ENCODE results near the gene NEDD4L.
"Not testable (repeated sequence)": the region's sequence is repeated elsewhere in the genome, so short reads cannot be mapped to it uniquely, and the experiment has no call there.

NEDD4L gene

GRCh38 chr18:58167073-58167472, 123.0 kb downstream of the NEDD4L start:
- H3K27me3 ChIP-seq (ENCODE audit: insufficient read depth, insufficient read length), result no peaks in the 10 kb centered on the region
- H3K4me3 ChIP-seq (ENCODE audit: insufficient read length, low read depth), result no peak overlapping the region
- no peak overlapping the region for H3K9ac ChIP-seq (ENCODE audit: insufficient read length, low read depth)
- no peaks in the 10 kb centered on the region for H3K9me3 ChIP-seq (ENCODE audit: insufficient read depth, low read length)
- no peak for DNase-seq (ENCODE audit: low read depth, low spot score)
- H3K4me1 ChIP-seq (ENCODE audit: insufficient read depth, insufficient read length), result no peaks in the 10 kb centered on the region
- H3K36me3 ChIP-seq (ENCODE audit: insufficient read depth, insufficient read length, low read length), result peaks cover 5% of the 10 kb centered on the region
- TF ChIP-seq SUZ12 (IDR thresholded peaks at IDR 0.05; ENCODE audit: extremely low read depth, insufficient read depth, insufficient read length) (no peak), ZNF274 (IDR thresholded peaks at IDR 0.05; ENCODE audit: low read depth, low read length) (no peak), YY1 (IDR thresholded peaks at IDR 0.05; ENCODE audit: insufficient read depth, insufficient read length) (no peak)

DNA sequence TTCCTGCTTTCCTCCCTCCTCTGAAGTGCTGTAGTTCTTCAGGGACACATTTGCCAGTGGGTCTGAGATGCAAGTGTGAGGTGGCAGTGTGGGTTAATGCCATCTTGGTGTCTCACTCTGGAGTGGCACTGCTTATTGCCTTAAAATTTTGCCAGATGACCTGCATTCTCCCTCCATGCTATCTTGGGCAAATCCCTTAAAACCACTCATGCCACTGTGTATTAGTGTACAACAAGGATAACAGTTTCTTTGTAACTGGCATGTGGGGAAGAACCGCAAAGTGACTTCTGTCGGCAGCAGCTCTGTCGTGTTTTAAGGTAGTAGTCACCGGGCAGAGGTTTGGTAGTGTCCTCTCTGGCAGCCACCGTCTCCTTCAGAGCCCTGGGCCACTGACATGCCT, 124.2 kb downstream of the NEDD4L start:
- no peak for TF ChIP-seq YY1 (IDR thresholded peaks at IDR 0.05; ENCODE audit: insufficient read depth, insufficient read length)
- no peak for TF ChIP-seq ZNF274 (IDR thresholded peaks at IDR 0.05; ENCODE audit: low read depth, low read length)
- no peak for TF ChIP-seq SUZ12 (IDR thresholded peaks at IDR 0.05; ENCODE audit: extremely low read depth, insufficient read depth, insufficient read length)
- Histone ChIP-seq H3K36me3 (ENCODE audit: insufficient read depth, insufficient read length, low read length) (peaks cover 5% of the 10 kb centered on the region), H3K9me3 (ENCODE audit: insufficient read depth, low read length) (no peaks in the 10 kb centered on the region), H3K9ac (ENCODE audit: insufficient read length, low read depth) (no peak overlapping the region), H3K4me3 (ENCODE audit: insufficient read length, low read depth) (no peak overlapping the region), H3K27me3 (ENCODE audit: insufficient read depth, insufficient read length) (no peaks in the 10 kb centered on the region), H3K4me1 (ENCODE audit: insufficient read depth, insufficient read length) (no peaks in the 10 kb centered on the region)
- no peak for DNase-seq (ENCODE audit: low read depth, low spot score)

- TF ChIP-seq SUZ12 (IDR thresholded peaks at IDR 0.05; ENCODE audit: extremely low read depth, insufficient read depth, insufficient read length) (no peak), ZNF274 (IDR thresholded peaks at IDR 0.05; ENCODE audit: low read depth, low read length) (no peak), YY1 (IDR thresholded peaks at IDR 0.05; ENCODE audit: insufficient read depth, insufficient read length) (no peak)
- Histone ChIP-seq H3K36me3 (ENCODE audit: insufficient read depth, insufficient read length, low read length) (peaks cover 5% of the 10 kb centered on the region), H3K9me3 (ENCODE audit: insufficient read depth, low read length) (no peaks in the 10 kb centered on the region), H3K9ac (ENCODE audit: insufficient read length, low read depth) (no peak overlapping the region), H3K27me3 (ENCODE audit: insufficient read depth, insufficient read length) (no peaks in the 10 kb centered on the region), H3K4me1 (ENCODE audit: insufficient read depth, insufficient read length) (no peaks in the 10 kb centered on the region), H3K4me3 (ENCODE audit: insufficient read length, low read depth) (no peak overlapping the region)
- DNase-seq (ENCODE audit: low read depth, low spot score), result no peak
These were observed 125.0 kb downstream of the NEDD4L start for GRCh38 chr18:58168993-58169392.

DNA sequence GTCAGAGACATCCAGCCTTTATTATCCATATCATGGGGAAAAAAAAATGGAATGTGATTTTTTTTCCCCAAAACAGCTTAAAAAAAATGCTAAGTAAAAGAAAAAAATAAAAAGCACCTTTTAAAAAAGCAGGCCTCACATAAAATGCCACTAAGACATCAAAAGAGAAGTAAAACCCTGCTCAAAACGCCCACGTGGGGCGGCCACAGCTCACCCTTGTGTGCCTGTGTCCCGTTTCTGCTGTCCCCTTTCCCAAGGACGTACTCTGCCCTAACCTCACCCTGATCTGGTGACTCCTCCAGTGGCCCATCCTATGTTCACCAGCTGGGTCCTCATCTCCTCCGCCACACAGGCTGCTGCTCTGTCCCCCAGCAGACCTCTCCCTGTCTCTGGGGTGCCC, 125.4 kb downstream of the NEDD4L start:
- H3K4me1 ChIP-seq (ENCODE audit: insufficient read depth, insufficient read length), result peaks cover 1% of the 10 kb centered on the region
- DNase-seq (ENCODE audit: low read depth, low spot score), result no peak
- TF ChIP-seq ZNF274 (IDR thresholded peaks at IDR 0.05; ENCODE audit: low read depth, low read length) (no peak), SUZ12 (IDR thresholded peaks at IDR 0.05; ENCODE audit: extremely low read depth, insufficient read depth, insufficient read length) (no peak), YY1 (IDR thresholded peaks at IDR 0.05; ENCODE audit: insufficient read depth, insufficient read length) (no peak)
- peaks cover 5% of the 10 kb centered on the region for H3K36me3 ChIP-seq (ENCODE audit: insufficient read depth, insufficient read length, low read length)
- H3K9ac ChIP-seq (ENCODE audit: insufficient read length, low read depth), result no peak overlapping the region
- no peak overlapping the region for H3K4me3 ChIP-seq (ENCODE audit: insufficient read length, low read depth)
- no peaks in the 10 kb centered on the region for H3K27me3 ChIP-seq (ENCODE audit: insufficient read depth, insufficient read length)
- H3K9me3 ChIP-seq (ENCODE audit: insufficient read depth, low read length), result no peaks in the 10 kb centered on the region

- H3K9ac ChIP-seq (ENCODE audit: insufficient read length, low read depth); H3K4me1 ChIP-seq (ENCODE audit: insufficient read depth, insufficient read length); H3K9me3 ChIP-seq (ENCODE audit: insufficient read depth, low read length); DNase-seq (ENCODE audit: low read depth, low spot score); H3K36me3 ChIP-seq (ENCODE audit: insufficient read depth, insufficient read length, low read length); H3K4me3 ChIP-seq (ENCODE audit: insufficient read length, low read depth); H3K27me3 ChIP-seq (ENCODE audit: insufficient read depth, insufficient read length): not testable (repeated sequence)
These were observed 126.0 kb downstream of the NEDD4L start for GRCh38 chr18:58170036-58170435.

GRCh38 chr18:58172031-58172430, 128.0 kb downstream of the NEDD4L start:
- no peaks in the 10 kb centered on the region for H3K9me3 ChIP-seq (ENCODE audit: insufficient read depth, low read length)
- TF ChIP-seq YY1 (IDR thresholded peaks at IDR 0.05; ENCODE audit: insufficient read depth, insufficient read length), result no peak
- no peak for TF ChIP-seq ZNF274 (IDR thresholded peaks at IDR 0.05; ENCODE audit: low read depth, low read length)
- TF ChIP-seq SUZ12 (IDR thresholded peaks at IDR 0.05; ENCODE audit: extremely low read depth, insufficient read depth, insufficient read length), result no peak
- no peaks in the 10 kb centered on the region for H3K27me3 ChIP-seq (ENCODE audit: insufficient read depth, insufficient read length)
- H3K9ac ChIP-seq (ENCODE audit: insufficient read length, low read depth), result no peak overlapping the region
- H3K36me3 ChIP-seq (ENCODE audit: insufficient read depth, insufficient read length, low read length), result peaks cover 5% of the 10 kb centered on the region
- no peak overlapping the region for H3K4me3 ChIP-seq (ENCODE audit: insufficient read length, low read depth)
- DNase-seq (ENCODE audit: low read depth, low spot score), result no peak
- H3K4me1 ChIP-seq (ENCODE audit: insufficient read depth, insufficient read length), result peaks cover 2% of the 10 kb centered on the region

- Histone ChIP-seq H3K4me3 (ENCODE audit: insufficient read length, low read depth) (no peak overlapping the region), H3K4me1 (ENCODE audit: insufficient read depth, insufficient read length) (peaks cover 2% of the 10 kb centered on the region), H3K9ac (ENCODE audit: insufficient read length, low read depth) (no peak overlapping the region), H3K36me3 (ENCODE audit: insufficient read depth, insufficient read length, low read length) (peaks cover 5% of the 10 kb centered on the region), H3K9me3 (ENCODE audit: insufficient read depth, low read length) (no peaks in the 10 kb centered on the region), H3K27me3 (ENCODE audit: insufficient read depth, insufficient read length) (no peaks in the 10 kb centered on the region)
- TF ChIP-seq ZNF274 (IDR thresholded peaks at IDR 0.05; ENCODE audit: low read depth, low read length) (no peak), SUZ12 (IDR thresholded peaks at IDR 0.05; ENCODE audit: extremely low read depth, insufficient read depth, insufficient read length) (no peak), YY1 (IDR thresholded peaks at IDR 0.05; ENCODE audit: insufficient read depth, insufficient read length) (no peak)
- DNase-seq (ENCODE audit: low read depth, low spot score), result no peak
These were observed 130.3 kb downstream of the NEDD4L start for GRCh38 chr18:58174285-58174684.

Measured in NT2/D1 (cell line).